HEK293 (cell line): ENCODE measurements around the gene FAM20B.

Experiments
- CTCF ChIA-PET: fragments of 350-600 bp; formaldehyde crosslinking; extraction: SDS; loops from one replicate; lab custom pipeline; 2021; ENCODE audit warnings: antibody characterized with exemption; lab: Yijun Ruan, JAX
- POLR2A ChIA-PET: fragments of 300-600 bp; formaldehyde crosslinking; extraction: SDS; loops from one replicate; lab custom pipeline; 2020; ENCODE audit warnings: antibody characterized with exemption, inconsistent platforms; lab: Yijun Ruan, JAX
- H3K27ac ChIP-seq: fragments of 200-500 bp; sonication (Bioruptor generic); 2 replicates; pipeline ENCODE4 v1.5.1; 2014; ENCODE audit warnings: low read depth, low read length, control low read depth, inconsistent platforms; ENCODE audit errors: extremely low read depth
- H3K36me3 ChIP-seq, 2 experiments: fragments of 200-500 bp in 1 of 2; sonication (Bioruptor generic) in 1 of 2; 1 replicate in 1 of 2; 2 replicates in 1 of 2; pipeline ENCODE4 v1.5.1; 2014 to 2017; ENCODE audit warnings: inconsistent platforms in 2 of 2, low read length in 2 of 2; ENCODE audit not compliant: control insufficient read depth in 2 of 2, insufficient read depth in 1 of 2
- H3K4me1 ChIP-seq: fragments of 200-500 bp; sonication (Bioruptor generic); 2 replicates; pipeline ENCODE4 v1.5.1; 2014; ENCODE audit warnings: mild to moderate bottlenecking, low read length, inconsistent platforms; ENCODE audit not compliant: control insufficient read depth, insufficient read depth
- H3K4me3 ChIP-seq: 2 replicates; pipeline ENCODE4 v1.5.1; 2011; ENCODE audit warnings: low read depth, mild to moderate bottlenecking, control low read depth, low read length, moderate library complexity
- H3K9me3 ChIP-seq: fragments of 200-500 bp; sonication (Bioruptor generic); 2 replicates; pipeline ENCODE4 v1.5.1; 2014; ENCODE audit warnings: low read depth, low read length, inconsistent platforms; ENCODE audit not compliant: control insufficient read depth, insufficient read depth
- KLF10 ChIP-seq: fragments of 450-650 bp; IDR thresholded peaks from 2 replicates; pipeline ENCODE4 v1.5.1; 2018; ENCODE audit warnings: missing biosample characterization, mild to moderate bottlenecking, missing genetic modification characterization
- OSR2 ChIP-seq: fragments of 450-650 bp; formaldehyde crosslinking; IDR thresholded peaks from 2 replicates; pipeline ENCODE4 v1.5.1; 2016; ENCODE audit warnings: missing biosample characterization, missing genetic modification characterization
- PRDM1 ChIP-seq: fragments of 450-650 bp; formaldehyde crosslinking; IDR thresholded peaks from 2 replicates; pipeline ENCODE4; 2016; ENCODE audit warnings: missing biosample characterization, missing genetic modification characterization
- SCRT1 ChIP-seq: fragments of 450-650 bp; formaldehyde crosslinking; IDR thresholded peaks from 2 replicates; pipeline ENCODE4 v1.5.1; 2016; ENCODE audit warnings: missing biosample characterization, missing genetic modification characterization, borderline replicate concordance
- YY1 ChIP-seq: fragments of 450-650 bp; formaldehyde crosslinking; IDR thresholded peaks from 2 replicates; pipeline ENCODE4 v1.5.1; 2018; ENCODE audit warnings: missing biosample characterization, missing genetic modification characterization
- ZBTB49 ChIP-seq: fragments of 450-650 bp; formaldehyde crosslinking; IDR thresholded peaks from 2 replicates; pipeline ENCODE4 v1.5.1; 2016; ENCODE audit warnings: missing biosample characterization, missing genetic modification characterization, low read depth
- ZEB2 ChIP-seq: fragments of 450-650 bp; formaldehyde crosslinking; IDR thresholded peaks from 2 replicates; pipeline ENCODE4 v1.5.1; 2016; ENCODE audit warnings: missing biosample characterization, missing genetic modification characterization
- ZNF121 ChIP-seq: fragments of 450-650 bp; formaldehyde crosslinking; IDR thresholded peaks from 2 replicates; pipeline ENCODE4 v1.5.1; 2016; ENCODE audit warnings: missing biosample characterization, missing genetic modification characterization
- ZNF148 ChIP-seq: fragments of 450-650 bp; formaldehyde crosslinking; IDR thresholded peaks from 2 replicates; pipeline ENCODE4 v1.5.0; 2017; ENCODE audit warnings: missing biosample characterization, missing genetic modification characterization, borderline replicate concordance
- ZNF169 ChIP-seq: fragments of 450-650 bp; formaldehyde crosslinking; IDR thresholded peaks from 2 replicates; pipeline ENCODE4 v1.5.1; 2016; ENCODE audit warnings: missing biosample characterization, missing genetic modification characterization
- ZNF391 ChIP-seq: fragments of 450-650 bp; formaldehyde crosslinking; IDR thresholded peaks from 2 replicates; pipeline ENCODE4 v1.5.1; 2016; ENCODE audit warnings: low read depth, missing biosample characterization, missing genetic modification characterization, borderline replicate concordance
- ZNF423 ChIP-seq: fragments of 450-650 bp; formaldehyde crosslinking; IDR thresholded peaks from 2 replicates; pipeline ENCODE4 v1.5.1; 2016; ENCODE audit warnings: missing biosample characterization, missing genetic modification characterization
- ZNF433 ChIP-seq: fragments of 450-650 bp; formaldehyde crosslinking; IDR thresholded peaks from 2 replicates; pipeline ENCODE4 v1.5.1; 2016; ENCODE audit warnings: missing biosample characterization, missing genetic modification characterization, low read depth
- ZNF488 ChIP-seq: fragments of 450-650 bp; formaldehyde crosslinking; IDR thresholded peaks from 2 replicates; pipeline ENCODE4 v1.5.1; 2016; ENCODE audit warnings: missing biosample characterization, missing genetic modification characterization
- ZNF549 ChIP-seq: fragments of 450-650 bp; IDR thresholded peaks from 2 replicates; pipeline ENCODE4 v1.5.1; 2018; ENCODE audit warnings: missing biosample characterization, missing genetic modification characterization, mild to moderate bottlenecking, inconsistent platforms, moderate library complexity
- ZNF560 ChIP-seq: fragments of 450-650 bp; formaldehyde crosslinking; IDR thresholded peaks from 2 replicates; pipeline ENCODE4 v1.5.1; 2017; ENCODE audit warnings: missing biosample characterization, missing genetic modification characterization, borderline replicate concordance
- ZNF571 ChIP-seq: fragments of 450-650 bp; formaldehyde crosslinking; IDR thresholded peaks from 2 replicates; pipeline ENCODE4 v1.5.0; 2017; ENCODE audit warnings: missing biosample characterization, missing genetic modification characterization
- ZNF596 ChIP-seq: fragments of 450-650 bp; IDR thresholded peaks from 2 replicates; pipeline ENCODE4 v1.5.0; 2018; ENCODE audit warnings: missing biosample characterization, mild to moderate bottlenecking, missing genetic modification characterization, moderate library complexity
- ZNF621 ChIP-seq: fragments of 450-650 bp; formaldehyde crosslinking; IDR thresholded peaks from 2 replicates; pipeline ENCODE4 v1.5.1; 2017; ENCODE audit warnings: missing biosample characterization, missing genetic modification characterization
- ZNF707 ChIP-seq: fragments of 450-650 bp; formaldehyde crosslinking; IDR thresholded peaks from 2 replicates; pipeline ENCODE4 v1.5.1; 2016; ENCODE audit warnings: missing biosample characterization, missing genetic modification characterization
- ZNF830 ChIP-seq: fragments of 450-650 bp; IDR thresholded peaks from 2 replicates; pipeline ENCODE4 v1.5.0; 2018; ENCODE audit warnings: missing biosample characterization, missing genetic modification characterization, low read depth, mild to moderate bottlenecking, moderate library complexity

Gene FAM20B

GRCh38 chr1:179042087-179042486 lies 16.4 kb downstream of the FAM20B start:
- no peaks in the 10 kb centered on the region for H3K36me3 ChIP-seq
- no peak overlapping the region for H3K4me3 ChIP-seq
- H3K4me1 ChIP-seq: no peaks in the 10 kb centered on the region
- ChIA-PET POLR2A (no interaction called here), CTCF (interaction anchor here (0.6 to 0.7 kb wide), 2 partner anchors 42 to 92 kb away, joined by 3 read pairs; no protein-coding TSS in a partner anchor)
- no peaks in the 10 kb centered on the region for H3K9me3 ChIP-seq
- TF ChIP-seq ZNF596 (tag by site-specific recombination): no peak
- no peak for TF ChIP-seq ZNF169 (tag by site-specific recombination)
- TF ChIP-seq ZNF488 (tag by site-specific recombination): no peak
- TF ChIP-seq ZNF571 (tag by site-specific recombination): no peak
- no peak for TF ChIP-seq ZNF391 (tag by site-specific recombination)
- no peak for TF ChIP-seq ZNF830 (tag by site-specific recombination)
- TF ChIP-seq ZNF621 (tag by site-specific recombination): no peak
- no peak for TF ChIP-seq ZNF707 (tag by site-specific recombination)
- TF ChIP-seq ZNF560 (tag by site-specific recombination): no peak
- no peak for TF ChIP-seq ZNF549 (tag by site-specific recombination)
- no peak for TF ChIP-seq KLF10 (tag by site-specific recombination)
- no peak for TF ChIP-seq ZEB2 (tag by site-specific recombination)
- no peak overlapping the region for H3K27ac ChIP-seq

GRCh38 chr1:179042700-179043099 lies 17.0 kb downstream of the FAM20B start:
- CTCF ChIA-PET: interaction anchor here (0.6 kb wide), 1 partner anchor 92 kb away, joined by 3 read pairs; no protein-coding TSS in a partner anchor
- POLR2A ChIA-PET: no interaction called here

More at GRCh38 chr1:179042700-179043099, 17.0 kb downstream of the FAM20B start:
- H3K4me1 ChIP-seq: no peaks in the 10 kb centered on the region
- H3K36me3 ChIP-seq: no peaks in the 10 kb centered on the region
- H3K4me3 ChIP-seq: no peak overlapping the region
- H3K9me3 ChIP-seq: no peaks in the 10 kb centered on the region
- TF ChIP-seq ZNF148: no peak
- no peak for TF ChIP-seq OSR2 (tag by site-specific recombination)
- TF ChIP-seq YY1 (tag by site-specific recombination): no peak
- no peak for TF ChIP-seq PRDM1 (tag by site-specific recombination)
- TF ChIP-seq ZNF121 (tag by site-specific recombination): no peak
- no peak for TF ChIP-seq ZBTB49 (tag by site-specific recombination)
- TF ChIP-seq ZNF433 (tag by site-specific recombination): no peak
- no peak for TF ChIP-seq SCRT1 (tag by site-specific recombination)
- no peak for TF ChIP-seq ZNF423
- H3K27ac ChIP-seq: no peak overlapping the region
